Neural cell (in vitro differentiated cells): Measurements from ENCODE around the gene POLL. TPM values are rescaled to one million over a fixed set of nuclear protein-coding genes. Genes with fewer than 3 reads are reported as not detected.

ENCODE experiments used
- H2AFZ ChIP-seq: fragments of 200-600, 300-800 bp; sonication (generic), shearing (Covaris generic); 2 replicates; pipeline ENCODE4 v1.6.0; 2014; ENCODE audit warnings: low read depth, mild to moderate bottlenecking, antibody characterized with exemption, low read length, moderate library complexity
- H3F3A ChIP-seq: fragments of 200-600 bp; shearing (Covaris generic); 2 replicates; pipeline ENCODE4 v1.6.1; 2016; ENCODE audit warnings: mild to moderate bottlenecking, moderate library complexity, mixed read lengths, antibody characterized with exemption, low read length; ENCODE audit not compliant: insufficient read depth, poor library complexity, severe bottlenecking
- H3K27ac ChIP-seq: fragments of 200-600, 300-800 bp; sonication (generic), shearing (Covaris generic); 2 replicates; pipeline ENCODE4 v1.5.1; 2014; ENCODE audit warnings: mild to moderate bottlenecking, low read length, moderate library complexity
- H3K27me3 ChIP-seq: fragments of 300-800, 200-600 bp; sonication (generic), shearing (Covaris generic); 2 replicates; pipeline ENCODE4 v1.6.0; 2014; ENCODE audit warnings: mild to moderate bottlenecking, low read depth, low read length, moderate library complexity; ENCODE audit not compliant: insufficient read depth
- H3K36me3 ChIP-seq: fragments of 300-800, 200-600 bp; sonication (generic), shearing (Covaris generic); 2 replicates; pipeline ENCODE4 v1.5.1; 2014; ENCODE audit warnings: mild to moderate bottlenecking, antibody characterized with exemption, low read length, moderate library complexity; ENCODE audit not compliant: insufficient read depth
- H3K4me2 ChIP-seq: fragments of 300-800, 200-600 bp; sonication (generic), shearing (Covaris generic); 2 replicates; pipeline ENCODE4 v1.6.0; 2014; ENCODE audit warnings: mild to moderate bottlenecking, low read length
- H3K4me3 ChIP-seq: fragments of 300-800, 200-600 bp; sonication (generic), shearing (Covaris generic); 2 replicates; pipeline ENCODE4 v1.5.1; 2014; ENCODE audit warnings: mild to moderate bottlenecking, low read length, moderate library complexity
- H3K79me2 ChIP-seq: fragments of 200-600 bp; shearing (Covaris generic); replicated peaks from 2 replicates; pipeline ENCODE4 v1.6.0; 2014; ENCODE audit warnings: mild to moderate bottlenecking, low read length, moderate library complexity; ENCODE audit not compliant: insufficient read depth
- H3K9ac ChIP-seq: fragments of 300-800, 200-600 bp; sonication (generic), shearing (Covaris generic); 2 replicates; pipeline ENCODE4 v1.6.1; 2016; ENCODE audit warnings: mild to moderate bottlenecking, low read length, mixed read lengths
- H3K9me2 ChIP-seq: fragments of 200-600 bp; shearing (Covaris generic); 2 replicates; pipeline ENCODE4 v1.6.1; 2016; ENCODE audit warnings: mild to moderate bottlenecking, low read length, mixed read lengths; ENCODE audit not compliant: insufficient read depth
- H3K9me3 ChIP-seq: fragments of 200-600, 300-800 bp; sonication (generic), shearing (Covaris generic); 2 replicates; pipeline ENCODE4 v1.6.1; 2016; ENCODE audit warnings: mild to moderate bottlenecking, mixed run types, low read length, moderate library complexity, mixed read lengths
- H4K20me1 ChIP-seq: fragments of 200-600 bp; shearing (Covaris generic); 2 replicates; pipeline ENCODE4 v1.6.1; 2016; ENCODE audit warnings: mild to moderate bottlenecking, mixed run types; ENCODE audit not compliant: insufficient read depth
- CTCF ChIP-seq: fragments of 450-650 bp; IDR thresholded peaks from 2 replicates; pipeline ENCODE4 v1.5.1; 2014; ENCODE audit warnings: antibody characterized with exemption, mild to moderate bottlenecking, moderate library complexity; ENCODE audit not compliant: poor library complexity, severe bottlenecking
- EP300 ChIP-seq: fragments of 450-650 bp; conservative IDR thresholded peaks from 2 replicates; pipeline ENCODE4 v1.6.1; 2014; ENCODE audit warnings: antibody characterized with exemption, mild to moderate bottlenecking, moderate library complexity; ENCODE audit not compliant: poor library complexity, severe bottlenecking
- EZH2 ChIP-seq: fragments of 200-600, 300-800 bp; shearing (Covaris generic), sonication (generic); IDR thresholded peaks from 2 replicates; pipeline ENCODE4 v1.6.1; 2014; ENCODE audit warnings: antibody characterized with exemption, low read length, borderline replicate concordance, mild to moderate bottlenecking; ENCODE audit not compliant: insufficient read depth, poor library complexity, severe bottlenecking
- MXI1 ChIP-seq: fragments of 450-650 bp; conservative IDR thresholded peaks from 2 replicates; pipeline ENCODE4 v1.6.1; 2014; ENCODE audit warnings: antibody characterized with exemption, mild to moderate bottlenecking; ENCODE audit not compliant: poor library complexity, severe bottlenecking
- POLR2AphosphoS5 ChIP-seq: IDR thresholded peaks from 2 replicates; pipeline ENCODE4 v1.6.1; 2012
- RAD21 ChIP-seq: fragments of 450-650 bp; conservative IDR thresholded peaks from 2 replicates; pipeline ENCODE4 v1.6.1; 2014; ENCODE audit warnings: antibody characterized with exemption, mild to moderate bottlenecking, moderate library complexity
- REST ChIP-seq: IDR thresholded peaks from 2 replicates; pipeline ENCODE4 v1.6.1; 2012; ENCODE audit warnings: borderline replicate concordance
- SMC3 ChIP-seq: fragments of 450-650 bp; conservative IDR thresholded peaks from 2 replicates; pipeline ENCODE4 v1.6.1; 2014; ENCODE audit warnings: antibody characterized with exemption, mild to moderate bottlenecking, moderate library complexity; ENCODE audit not compliant: poor library complexity
- TAF1 ChIP-seq: IDR thresholded peaks from 2 replicates; pipeline ENCODE4 v1.6.1; 2012; ENCODE audit warnings: low read depth
- polyA plus RNA-seq: library from polyadenylated mRNA; depleted of rRNA; stranded (reverse); fragments of >200 nt; gene quantifications from 2 replicates; pipeline ENCODE4 v1.2.3, GENCODE V29; 2014

Gene POLL
- polyA plus RNA-seq, 1 donor from 2014 or later = 23.0 TPM

GRCh38 chr10:101607124-101607523 lies 19.1 kb upstream of the POLL start:
- Histone ChIP-seq H3K9me2 (no peaks in the 10 kb centered on the region), H3F3A (no peaks in the 10 kb centered on the region), H3K79me2 (no peaks in the 10 kb centered on the region), H2AFZ (no peak overlapping the region), H3K4me3 (no peak overlapping the region), H3K4me2 (no peak overlapping the region), H3K36me3 (no peaks in the 10 kb centered on the region), H3K9ac (no peak overlapping the region), H3K27me3 (no peaks in the 10 kb centered on the region), H3K27ac (no peak overlapping the region), H4K20me1 (no peaks in the 10 kb centered on the region), H3K9me3 (no peaks in the 10 kb centered on the region)
- TF ChIP-seq EP300 (no peak), REST (no peak), EZH2 (no peak), TAF1 (no peak), POLR2AphosphoS5 (no peak), MXI1 (no peak), SMC3 (no peak), RAD21 (no peak), CTCF (no peak)

DNA sequence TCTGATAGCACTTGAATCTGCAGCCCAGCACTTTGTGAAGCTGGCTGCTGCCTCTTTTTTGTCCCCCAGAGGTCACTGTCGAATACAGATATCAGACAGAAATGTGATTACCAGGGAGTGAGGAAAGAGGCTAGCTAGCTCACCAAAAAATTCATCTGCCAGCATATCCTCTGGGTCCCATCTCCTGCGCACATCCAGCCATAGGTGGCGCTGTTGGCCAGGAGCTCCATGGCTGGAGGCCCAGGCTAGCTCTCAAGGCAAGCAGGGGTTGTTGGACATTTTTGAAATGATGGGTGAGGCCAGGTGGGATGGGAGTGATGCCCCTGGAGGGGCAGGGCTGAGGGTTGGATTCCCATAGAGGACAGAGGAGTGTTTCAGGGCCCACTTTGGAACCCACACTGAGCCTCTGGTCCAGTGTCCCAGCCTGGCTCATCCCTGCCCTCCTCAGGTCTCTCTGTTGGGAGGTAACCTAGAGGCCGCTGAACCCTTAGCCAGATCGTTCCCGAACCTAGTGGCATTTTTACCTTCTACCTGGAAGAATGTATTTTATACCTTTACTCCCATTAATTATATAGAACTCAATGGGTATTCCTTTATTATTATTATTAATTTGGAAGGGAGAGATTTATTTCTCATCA lies 14.8 kb upstream of the POLL start:
- no peak overlapping the region for H3K27ac ChIP-seq
- H3K9me2 ChIP-seq = no peaks in the 10 kb centered on the region
- peak; percentile 84 for TF ChIP-seq RAD21
- TF ChIP-seq TAF1 = no peak
- TF ChIP-seq SMC3 = peak; percentile 78
- TF ChIP-seq EP300 = no peak
- TF ChIP-seq EZH2 = no peak
- TF ChIP-seq REST = no peak
- TF ChIP-seq POLR2AphosphoS5 = no peak
- peak; percentile 90 for TF ChIP-seq CTCF
- no peaks in the 10 kb centered on the region for H3K79me2 ChIP-seq
- H3K36me3 ChIP-seq = no peaks in the 10 kb centered on the region
- no peaks in the 10 kb centered on the region for H3K9me3 ChIP-seq
- H2AFZ ChIP-seq = no peak overlapping the region
- no peaks in the 10 kb centered on the region for H4K20me1 ChIP-seq
- no peak overlapping the region for H3K4me3 ChIP-seq
- no peaks in the 10 kb centered on the region for H3K27me3 ChIP-seq
- H3F3A ChIP-seq = no peaks in the 10 kb centered on the region
- H3K9ac ChIP-seq = no peak overlapping the region
- H3K4me2 ChIP-seq = no peak overlapping the region
